ENCODE data around the gene SYTL5. TPM values are rescaled to one million over a fixed set of nuclear protein-coding genes. Genes with fewer than 3 reads are reported as not detected.
"Not testable (repeated sequence)": the region's sequence is repeated elsewhere in the genome, so short reads cannot be mapped to it uniquely, and the experiment has no call there.

Gene SYTL5
- polyA plus RNA-seq, 1 experiment: 2.3 TPM

GRCh38 chrX:37975421-37975820 is 30.9 kb upstream of the SYTL5 start:
- POLR2A ChIA-PET: no interaction called here

GRCh38 chrX:37976153-37976552 is 30.2 kb upstream of the SYTL5 start:
- ChIA-PET CTCF (no interaction called here), POLR2A (no interaction called here)
- no peaks in the 10 kb centered on the region for H3K9me3 ChIP-seq (ENCODE audit: control insufficient read depth, insufficient read depth, low read length)
- no peak for DNase-seq (ENCODE audit: low read depth, low spot score)
- H3K27me3 ChIP-seq (ENCODE audit: control insufficient read depth, insufficient read depth, low read length): no peaks in the 10 kb centered on the region
- no peak for TF ChIP-seq CTCF (IDR thresholded peaks at IDR 0.05; ENCODE audit: low read depth, low read length)
- H3K4me3 ChIP-seq (ENCODE audit: low read depth, low read length): no peak overlapping the region
- no peak overlapping the region for H3K27ac ChIP-seq (ENCODE audit: low read depth, low read length)

More at GRCh38 chrX:37975421-37975820, 30.9 kb upstream of the SYTL5 start:
- TF ChIP-seq CTCF (IDR thresholded peaks at IDR 0.05; ENCODE audit: low read depth, low read length): no peak
- CTCF ChIA-PET: no interaction called here
- Histone ChIP-seq H3K4me3 (ENCODE audit: low read depth, low read length) (no peak overlapping the region), H3K9me3 (ENCODE audit: control insufficient read depth, insufficient read depth, low read length) (no peaks in the 10 kb centered on the region), H3K27ac (ENCODE audit: low read depth, low read length) (no peak overlapping the region), H3K27me3 (ENCODE audit: control insufficient read depth, insufficient read depth, low read length) (no peaks in the 10 kb centered on the region)
- no peak for DNase-seq (ENCODE audit: low read depth, low spot score)

GRCh38 chrX:37984880-37985279 is 21.5 kb upstream of the SYTL5 start:
- no peak for TF ChIP-seq CTCF (IDR thresholded peaks at IDR 0.05; ENCODE audit: low read depth, low read length)
- no peak for DNase-seq (ENCODE audit: low read depth, low spot score)
- Histone ChIP-seq H3K27ac (ENCODE audit: low read depth, low read length) (no peak overlapping the region), H3K27me3 (ENCODE audit: control insufficient read depth, insufficient read depth, low read length) (no peaks in the 10 kb centered on the region), H3K4me3 (ENCODE audit: low read depth, low read length) (no peak overlapping the region), H3K9me3 (ENCODE audit: control insufficient read depth, insufficient read depth, low read length) (no peaks in the 10 kb centered on the region)
- POLR2A ChIA-PET: no interaction called here
- CTCF ChIA-PET: no interaction called here

- CTCF ChIA-PET: no interaction called here
- Histone ChIP-seq H3K9me3 (ENCODE audit: control insufficient read depth, insufficient read depth, low read length) (no peaks in the 10 kb centered on the region), H3K4me3 (ENCODE audit: low read depth, low read length) (no peak overlapping the region), H3K27me3 (ENCODE audit: control insufficient read depth, insufficient read depth, low read length) (no peaks in the 10 kb centered on the region), H3K27ac (ENCODE audit: low read depth, low read length) (no peak overlapping the region)
- no peak for TF ChIP-seq CTCF (IDR thresholded peaks at IDR 0.05; ENCODE audit: low read depth, low read length)
- DNase-seq (ENCODE audit: low read depth, low spot score): no peak
- POLR2A ChIA-PET: no interaction called here
Observed at GRCh38 chrX:37986893-37987292, 19.5 kb upstream of the SYTL5 start.

GRCh38 chrX:37989304-37989703 is 17.0 kb upstream of the SYTL5 start:
- no peak for TF ChIP-seq CTCF (IDR thresholded peaks at IDR 0.05; ENCODE audit: low read depth, low read length)

GRCh38 chrX:37991303-37991702 is 15.1 kb upstream of the SYTL5 start:
- POLR2A ChIA-PET; H3K4me3 ChIP-seq (ENCODE audit: low read depth, low read length); H3K27me3 ChIP-seq (ENCODE audit: control insufficient read depth, insufficient read depth, low read length); CTCF ChIA-PET; H3K27ac ChIP-seq (ENCODE audit: low read depth, low read length); DNase-seq (ENCODE audit: low read depth, low spot score); H3K9me3 ChIP-seq (ENCODE audit: control insufficient read depth, insufficient read depth, low read length): not testable (repeated sequence)

More at GRCh38 chrX:37989304-37989703, 17.0 kb upstream of the SYTL5 start:
- no peak overlapping the region for H3K27ac ChIP-seq (ENCODE audit: low read depth, low read length)
- ChIA-PET CTCF (no interaction called here), POLR2A (no interaction called here)
- H3K27me3 ChIP-seq (ENCODE audit: control insufficient read depth, insufficient read depth, low read length): no peaks in the 10 kb centered on the region
- no peak overlapping the region for H3K4me3 ChIP-seq (ENCODE audit: low read depth, low read length)
- no peak for DNase-seq (ENCODE audit: low read depth, low spot score)
- no peaks in the 10 kb centered on the region for H3K9me3 ChIP-seq (ENCODE audit: control insufficient read depth, insufficient read depth, low read length)
